Hepatocyte (in vitro differentiated cells): ENCODE measurements around the gene ANAPC7. TPM values are rescaled to one million over a fixed set of nuclear protein-coding genes. Genes with fewer than 3 reads are reported as not detected.

Experiments
- DNase-seq: peaks from one replicate; pipeline ENCODE4 v3.0.0-alpha.2; 2016; ENCODE audit warnings: low spot score
- H2AFZ ChIP-seq: fragments of 200-600 bp; sonication (generic); 2 replicates; pipeline ENCODE4 v1.6.0; 2016; ENCODE audit warnings: antibody characterized with exemption, mild to moderate bottlenecking
- H3K27ac ChIP-seq: fragments of 200-600 bp; sonication (generic); 2 replicates; pipeline ENCODE4 v1.5.1; 2016; ENCODE audit warnings: mild to moderate bottlenecking
- H3K27me3 ChIP-seq: fragments of 200-600 bp; sonication (generic); 2 replicates; pipeline ENCODE4 v1.6.1; 2016
- H3K36me3 ChIP-seq: fragments of 200-600 bp; sonication (generic); replicated peaks from 2 replicates; pipeline ENCODE4 v1.5.1; 2016; ENCODE audit warnings: low read depth; ENCODE audit not compliant: insufficient read depth
- H3K4me1 ChIP-seq: fragments of 200-600 bp; sonication (generic); 2 replicates; pipeline ENCODE4 v1.5.1; 2016; ENCODE audit warnings: mild to moderate bottlenecking, moderate library complexity; ENCODE audit not compliant: insufficient read depth
- H3K4me2 ChIP-seq: fragments of 200-600 bp; sonication (generic); 2 replicates; pipeline ENCODE4 v1.6.0; 2016
- H3K4me3 ChIP-seq: fragments of 200-600 bp; sonication (generic); 2 replicates; pipeline ENCODE4 v1.5.1; 2016; ENCODE audit warnings: mild to moderate bottlenecking
- H3K79me2 ChIP-seq: fragments of 200-600 bp; sonication (generic); 2 replicates; pipeline ENCODE4 v1.6.0; 2017; ENCODE audit warnings: mild to moderate bottlenecking
- H3K9me2 ChIP-seq: fragments of 200-600 bp; sonication (generic); replicated peaks from 2 replicates; pipeline ENCODE4 v1.6.0; 2017; ENCODE audit warnings: mild to moderate bottlenecking; ENCODE audit not compliant: insufficient read depth
- H3K9me3 ChIP-seq: fragments of 200-600 bp; sonication (generic); 2 replicates; pipeline ENCODE4 v1.5.1; 2016; ENCODE audit warnings: low read depth, mild to moderate bottlenecking
- H4K20me1 ChIP-seq: fragments of 200-600 bp; sonication (generic); 2 replicates; pipeline ENCODE4 v1.6.0; 2016; ENCODE audit warnings: mild to moderate bottlenecking; ENCODE audit not compliant: insufficient read depth, poor library complexity, severe bottlenecking
- EZH2 ChIP-seq: fragments of 200-600 bp; sonication (generic); IDR thresholded peaks from 2 replicates; pipeline ENCODE4 v1.6.1; 2016; ENCODE audit warnings: antibody characterized with exemption, mild to moderate bottlenecking, borderline replicate concordance
- EZH2phosphoT487 ChIP-seq: fragments of 200-600 bp; sonication (generic); IDR thresholded peaks from one replicate; pipeline ENCODE4 v1.6.1; 2018; ENCODE audit warnings: antibody characterized with exemption, mild to moderate bottlenecking, low read depth, moderate library complexity; ENCODE audit not compliant: unreplicated experiment, severe bottlenecking
- WGBS: methylation state at CpG from one replicate; pipeline ENCODE4 v1.1.6; 2016; ENCODE audit warnings: low lambda C conversion rate; ENCODE audit errors: missing lambda C conversion rate; 5-methylcytosine and 5-hydroxymethylcytosine counted together
- polyA plus RNA-seq: library from polyadenylated mRNA; unstranded; fragments of >200 nt; fragmentation: Nextera tagmentation; extraction: Ambion mirVana; gene quantifications from 2 replicates; pipeline ENCODE4 v1.2.1, GENCODE V29; 2016
- total RNA-seq: library from RNA; depleted of rRNA; stranded (reverse); fragments of >200 nt; gene quantifications from 2 replicates; pipeline ENCODE4 v1.2.3, GENCODE V29; 2014
- TF ChIP-seq, protein P1 (sequence below): fragments of 200-600 bp; sonication (generic); IDR thresholded peaks from 2 replicates; pipeline ENCODE4 v1.5.1; 2016; ENCODE audit warnings: antibody characterized with exemption, mild to moderate bottlenecking; ENCODE audit not compliant: poor library complexity

ANAPC7 gene
- total and polyA plus RNA-seq, 2 experiments from 2014 or later: 28.3 to 35.7 TPM

DNA sequence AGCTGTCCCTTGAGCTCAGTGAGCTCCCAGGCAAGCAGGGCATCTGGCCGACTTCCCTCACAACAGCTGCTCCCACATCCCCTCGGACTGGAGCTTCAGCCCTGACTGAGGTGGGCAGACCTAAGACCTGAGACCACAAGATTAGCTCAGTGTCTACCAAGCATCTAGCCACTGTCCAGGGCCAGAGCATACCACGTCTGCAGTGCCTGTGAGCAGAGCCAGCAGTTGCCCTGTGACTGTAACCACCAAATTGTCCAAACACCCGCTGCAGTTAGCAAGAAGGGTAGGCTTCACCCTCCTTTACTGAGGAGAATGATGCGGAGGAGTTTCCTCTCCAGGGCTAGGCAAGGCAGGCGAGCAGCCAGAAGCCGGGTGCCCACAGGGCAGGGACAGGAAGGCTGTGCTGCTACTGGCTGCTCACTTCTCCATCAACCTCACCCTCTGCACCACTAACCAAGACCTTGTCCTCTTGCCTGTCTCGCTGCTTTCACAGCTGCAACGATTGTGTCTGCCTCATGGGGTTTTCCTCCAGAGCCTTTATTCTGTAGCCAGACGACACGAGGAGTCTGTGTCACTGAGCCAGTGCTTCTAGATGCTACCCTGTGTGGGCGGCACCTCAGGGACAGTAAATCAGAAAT, 53.9 kb downstream of the ANAPC7 start:
- no peak overlapping the region for H3K27ac ChIP-seq
- H3K79me2 ChIP-seq: no peaks in the 10 kb centered on the region
- H3K4me1 ChIP-seq: no peaks in the 10 kb centered on the region
- H3K4me3 ChIP-seq: no peak overlapping the region
- H3K36me3 ChIP-seq: peaks cover 13% of the 10 kb centered on the region
- no peaks in the 10 kb centered on the region for H4K20me1 ChIP-seq
- no peak overlapping the region for H3K4me2 ChIP-seq
- no peak for DNase-seq
- H2AFZ ChIP-seq: no peak overlapping the region
- TF ChIP-seq, protein P1, sequence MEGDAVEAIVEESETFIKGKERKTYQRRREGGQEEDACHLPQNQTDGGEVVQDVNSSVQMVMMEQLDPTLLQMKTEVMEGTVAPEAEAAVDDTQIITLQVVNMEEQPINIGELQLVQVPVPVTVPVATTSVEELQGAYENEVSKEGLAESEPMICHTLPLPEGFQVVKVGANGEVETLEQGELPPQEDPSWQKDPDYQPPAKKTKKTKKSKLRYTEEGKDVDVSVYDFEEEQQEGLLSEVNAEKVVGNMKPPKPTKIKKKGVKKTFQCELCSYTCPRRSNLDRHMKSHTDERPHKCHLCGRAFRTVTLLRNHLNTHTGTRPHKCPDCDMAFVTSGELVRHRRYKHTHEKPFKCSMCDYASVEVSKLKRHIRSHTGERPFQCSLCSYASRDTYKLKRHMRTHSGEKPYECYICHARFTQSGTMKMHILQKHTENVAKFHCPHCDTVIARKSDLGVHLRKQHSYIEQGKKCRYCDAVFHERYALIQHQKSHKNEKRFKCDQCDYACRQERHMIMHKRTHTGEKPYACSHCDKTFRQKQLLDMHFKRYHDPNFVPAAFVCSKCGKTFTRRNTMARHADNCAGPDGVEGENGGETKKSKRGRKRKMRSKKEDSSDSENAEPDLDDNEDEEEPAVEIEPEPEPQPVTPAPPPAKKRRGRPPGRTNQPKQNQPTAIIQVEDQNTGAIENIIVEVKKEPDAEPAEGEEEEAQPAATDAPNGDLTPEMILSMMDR: no peak
- TF ChIP-seq EZH2phosphoT487 (no peak), EZH2 (no peak)
- WGBS: 89% methylated on average over 12 of the region's 12 CpGs
- H3K9me2 ChIP-seq: no peaks in the 10 kb centered on the region
- H3K9me3 ChIP-seq: no peaks in the 10 kb centered on the region
- H3K27me3 ChIP-seq: no peaks in the 10 kb centered on the region

DNA sequence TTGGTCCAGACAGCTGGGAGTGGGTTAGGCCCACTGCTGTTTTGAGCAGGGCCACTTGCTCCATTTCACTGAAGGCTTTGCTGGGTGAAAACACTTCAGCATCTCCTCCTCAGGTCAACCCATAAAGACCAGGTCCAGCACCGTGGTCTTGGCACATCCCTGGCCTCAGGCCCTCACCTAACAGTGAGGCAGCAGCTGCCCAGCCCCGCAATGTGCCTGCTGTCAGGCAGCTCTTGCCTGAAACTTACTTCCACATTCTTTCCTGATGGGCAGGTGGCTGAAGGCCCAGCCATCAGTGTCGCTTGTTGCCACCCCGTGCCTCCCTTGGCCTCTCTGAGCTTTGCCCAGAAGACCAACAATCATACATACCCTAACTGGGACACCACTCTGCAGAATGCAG, 54.4 kb downstream of the ANAPC7 start:
- H3K4me2 ChIP-seq: no peak overlapping the region
- no peaks in the 10 kb centered on the region for H3K9me2 ChIP-seq
- no peaks in the 10 kb centered on the region for H3K79me2 ChIP-seq
- H3K4me1 ChIP-seq: no peaks in the 10 kb centered on the region
- TF ChIP-seq EZH2 (no peak), EZH2phosphoT487 (no peak)
- TF ChIP-seq, protein P1: no peak
- H4K20me1 ChIP-seq: no peaks in the 10 kb centered on the region
- peaks cover 14% of the 10 kb centered on the region for H3K36me3 ChIP-seq
- DNase-seq: no peak
- no peaks in the 10 kb centered on the region for H3K9me3 ChIP-seq
- no peak overlapping the region for H3K4me3 ChIP-seq
- no peaks in the 10 kb centered on the region for H3K27me3 ChIP-seq
- 94% methylated on average over 4 of the region's 4 CpGs for WGBS
- H3K27ac ChIP-seq: no peak overlapping the region
- H2AFZ ChIP-seq: no peak overlapping the region

DNA sequence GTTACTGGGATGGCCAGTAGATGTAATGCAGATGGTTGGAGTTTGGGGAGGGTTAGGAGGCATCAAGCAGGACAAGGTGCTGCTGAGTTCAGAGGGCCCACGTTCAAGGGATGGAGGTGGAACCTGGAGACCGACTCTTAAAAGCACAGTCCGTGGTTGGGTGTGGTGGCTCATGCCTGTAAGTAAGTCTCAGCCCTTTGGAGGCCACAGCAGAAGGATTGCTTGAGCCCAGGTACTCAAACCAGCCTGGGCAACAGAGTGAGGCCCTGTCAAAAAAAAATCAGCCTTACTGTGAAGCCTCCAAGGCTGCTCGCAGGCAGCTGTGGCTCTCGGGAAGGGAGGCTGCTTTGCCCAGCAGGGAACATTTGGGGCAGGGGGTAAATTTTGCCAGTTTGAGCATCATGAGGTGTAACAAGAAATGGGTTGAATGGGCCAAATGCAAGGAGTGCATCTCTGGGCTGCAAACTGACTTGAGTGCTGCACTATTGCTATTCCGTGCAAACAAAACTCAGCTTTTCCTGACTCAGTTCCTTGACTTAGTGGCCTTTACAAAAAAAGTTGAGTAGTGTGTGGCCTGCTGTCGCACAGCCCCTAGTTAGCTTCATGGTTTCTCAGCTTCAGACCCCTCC, 55.0 kb downstream of the ANAPC7 start:
- Histone ChIP-seq H4K20me1 (no peaks in the 10 kb centered on the region), H3K79me2 (no peaks in the 10 kb centered on the region), H3K9me3 (no peaks in the 10 kb centered on the region), H3K27ac (no peak overlapping the region), H3K4me3 (no peak overlapping the region), H2AFZ (no peak overlapping the region), H3K27me3 (no peaks in the 10 kb centered on the region), H3K9me2 (no peaks in the 10 kb centered on the region), H3K4me1 (no peaks in the 10 kb centered on the region), H3K36me3 (peaks cover 14% of the 10 kb centered on the region), H3K4me2 (no peak overlapping the region)
- DNase-seq: no peak
- TF ChIP-seq EZH2phosphoT487 (no peak), EZH2 (no peak)
- TF ChIP-seq, protein P1: no peak
- WGBS: 97% methylated on average over 7 of the region's 7 CpGs
